NCI-H526 (cell line): ENCODE measurements around the gene ELOB.

Source experiments
- DNase-seq, 2 experiments: peaks; one replicate each; lab custom pipeline; 2025; lab: John Stamatoyannopoulos, UW

Gene ELOB

DNA sequence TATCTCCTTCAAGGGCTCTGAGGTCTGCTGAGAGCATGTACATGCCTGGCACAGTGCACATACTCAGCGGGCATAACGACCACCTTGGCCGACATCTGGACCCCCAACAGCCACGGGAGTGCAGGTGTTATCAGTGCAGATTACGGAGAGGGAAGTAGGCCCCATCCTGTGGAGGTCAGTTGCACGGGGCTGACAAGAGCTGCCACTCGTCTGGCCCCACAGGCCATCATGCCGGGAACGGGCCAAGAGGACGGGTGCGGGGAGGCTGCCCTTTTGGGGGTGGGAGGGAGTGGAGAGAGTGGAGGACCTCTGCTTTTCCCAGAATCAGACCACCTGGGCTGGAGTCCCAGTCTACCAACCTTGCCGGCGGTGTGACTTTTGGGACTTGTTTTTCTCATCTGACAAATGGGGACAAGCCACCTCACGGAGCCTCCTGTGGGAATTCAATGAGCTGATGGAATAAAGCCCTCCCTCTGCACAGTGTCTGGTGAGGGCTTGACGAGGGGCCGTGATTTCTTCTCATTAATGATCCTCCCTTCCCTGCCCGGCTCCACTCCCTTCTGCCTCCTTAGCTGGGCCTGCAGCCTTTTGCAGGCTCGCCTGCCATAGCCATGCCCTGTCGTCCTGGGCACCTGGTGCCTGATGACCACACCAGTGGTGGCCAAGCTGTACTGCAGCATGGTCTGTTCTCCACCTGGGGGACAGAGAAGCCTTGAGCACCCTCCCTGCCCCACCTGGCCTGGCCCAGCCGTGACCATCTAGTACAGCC, 5.7 kb upstream of the ELOB start:
- no peak for DNase-seq

DNA sequence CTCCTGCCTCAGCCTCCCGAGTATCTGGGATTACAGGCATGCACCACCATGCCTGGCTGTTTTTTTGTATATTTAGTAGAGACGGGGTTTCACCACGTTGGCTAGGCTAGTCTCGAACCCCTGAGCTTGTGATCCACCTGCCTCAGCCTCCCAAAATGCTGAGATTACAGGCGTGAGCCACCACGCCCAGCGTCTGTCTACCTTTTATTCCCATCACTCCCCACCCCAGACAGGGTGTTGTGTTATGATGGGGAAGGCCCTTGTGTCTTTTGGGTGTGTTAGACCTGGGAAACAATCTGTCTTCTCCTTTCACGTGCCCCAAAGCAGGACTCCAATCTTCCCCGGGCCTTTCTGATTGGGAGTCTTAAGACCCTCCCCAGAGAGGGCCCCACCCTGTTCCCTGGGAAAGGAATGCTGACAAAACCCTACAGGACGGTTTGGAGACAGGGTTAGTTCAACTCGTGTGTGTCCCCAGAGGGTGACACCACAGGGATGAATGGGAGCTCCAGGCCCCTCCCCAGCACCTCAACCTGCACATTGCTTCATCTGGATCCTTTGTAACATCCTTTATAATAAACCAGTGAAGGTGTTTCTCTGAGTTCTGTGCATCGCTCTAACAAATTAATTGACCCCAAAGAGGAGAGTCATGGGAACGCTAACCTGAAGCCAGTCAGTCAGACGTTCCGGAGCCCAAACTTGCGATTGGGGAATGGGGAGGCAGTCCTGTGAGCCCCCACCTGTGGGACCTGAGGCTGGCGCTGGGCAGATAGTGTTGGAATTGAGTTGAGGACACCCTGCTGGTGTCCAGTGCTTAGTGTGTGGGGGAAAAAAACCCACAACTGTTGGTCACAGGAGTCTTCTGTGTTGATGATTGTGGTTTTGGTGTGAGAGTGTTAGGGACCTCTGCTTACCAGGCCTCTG, 3.2 kb upstream of the ELOB start:
- DNase-seq: no peak

DNA sequence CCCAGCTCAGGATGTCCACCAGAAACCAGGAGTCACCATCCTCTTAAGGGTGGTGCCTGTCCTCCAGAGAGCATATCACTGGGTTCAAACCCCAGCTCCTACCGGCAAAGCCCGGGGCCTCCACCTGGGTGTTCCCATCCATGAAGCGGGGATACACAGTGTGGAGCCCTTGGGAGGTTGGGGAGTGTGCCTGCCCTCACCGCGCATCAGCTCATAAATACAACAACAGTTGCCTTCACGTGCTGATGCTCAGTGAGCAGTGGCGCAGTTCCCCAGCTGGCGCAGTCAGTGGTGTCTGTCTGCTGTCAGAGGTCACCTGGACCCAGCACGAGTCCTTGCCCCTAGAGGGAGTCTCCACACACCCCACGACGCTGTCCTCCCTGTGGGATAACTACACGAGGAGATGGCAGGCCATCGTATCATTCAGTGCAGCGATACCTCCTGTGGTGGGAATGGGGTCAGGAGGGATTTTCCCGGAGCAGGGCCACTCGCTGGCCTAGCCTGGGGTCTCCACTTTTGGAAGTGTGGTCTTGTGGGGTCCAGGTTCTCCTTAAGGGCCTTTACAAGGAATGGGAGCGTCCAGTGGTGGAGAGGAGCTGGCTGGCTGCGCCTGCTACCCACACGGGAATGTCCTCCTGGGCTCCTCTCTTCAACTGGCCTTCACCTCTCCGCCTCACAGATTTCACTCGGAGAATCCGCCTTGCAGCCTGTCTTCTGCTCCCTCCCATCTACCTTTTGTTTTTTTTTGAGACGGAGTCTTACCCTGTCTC, 2.3 kb upstream of the ELOB start:
- DNase-seq: no peak

DNA sequence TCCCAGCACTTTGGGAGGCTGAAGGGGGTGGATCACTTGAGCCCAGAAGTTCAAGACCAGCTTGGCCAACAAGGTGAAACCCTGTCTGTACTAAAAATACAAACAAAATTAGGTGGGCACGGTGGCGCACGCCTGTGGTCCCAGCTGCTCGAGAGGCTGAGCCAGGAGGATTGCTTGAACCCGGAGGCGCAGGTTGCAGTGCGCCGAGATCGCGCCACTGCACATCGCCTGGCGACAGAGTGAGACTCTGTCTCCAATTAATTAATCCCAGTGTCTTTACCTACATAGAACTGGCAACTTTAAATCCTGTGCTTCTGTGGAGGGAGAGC, 1.5 kb upstream of the ELOB start:
- DNase-seq: no peak

DNA sequence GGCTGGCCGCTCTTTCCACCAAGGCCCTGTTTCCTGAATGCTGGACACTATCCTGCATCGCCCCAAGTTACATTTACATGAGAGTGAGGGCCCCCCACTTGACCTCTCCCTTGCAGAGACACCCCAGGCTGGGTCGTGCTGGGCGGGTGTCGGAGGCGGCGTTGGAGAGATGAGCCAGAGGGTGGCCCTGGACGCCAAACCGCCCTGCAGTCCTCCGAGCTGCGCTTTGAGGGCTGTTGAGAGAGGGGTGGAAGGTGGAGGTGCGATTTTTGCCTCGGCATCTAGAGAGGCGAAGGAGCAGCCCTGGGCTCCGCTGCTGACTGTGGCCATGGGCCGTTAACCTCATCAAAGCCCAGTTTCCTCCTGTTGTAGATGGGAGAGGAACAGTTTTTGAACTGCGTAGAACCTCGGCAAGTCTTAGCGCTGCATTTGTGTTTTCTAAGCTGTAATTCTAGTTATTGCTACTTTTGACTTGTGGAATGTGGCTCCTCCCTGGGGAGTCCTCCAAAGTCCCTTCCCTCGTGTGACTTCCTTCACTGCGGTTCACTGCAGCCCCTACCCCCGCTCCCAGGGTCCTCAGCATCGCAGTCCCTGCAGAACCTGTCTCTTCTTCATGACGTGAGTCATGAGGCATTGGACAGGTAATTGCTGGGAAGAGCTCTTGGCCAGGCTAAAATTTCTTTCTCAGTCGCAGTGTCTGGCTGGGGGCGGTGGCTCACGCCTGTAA, 986 bp upstream of the ELOB start:
- no peak for DNase-seq

DNA sequence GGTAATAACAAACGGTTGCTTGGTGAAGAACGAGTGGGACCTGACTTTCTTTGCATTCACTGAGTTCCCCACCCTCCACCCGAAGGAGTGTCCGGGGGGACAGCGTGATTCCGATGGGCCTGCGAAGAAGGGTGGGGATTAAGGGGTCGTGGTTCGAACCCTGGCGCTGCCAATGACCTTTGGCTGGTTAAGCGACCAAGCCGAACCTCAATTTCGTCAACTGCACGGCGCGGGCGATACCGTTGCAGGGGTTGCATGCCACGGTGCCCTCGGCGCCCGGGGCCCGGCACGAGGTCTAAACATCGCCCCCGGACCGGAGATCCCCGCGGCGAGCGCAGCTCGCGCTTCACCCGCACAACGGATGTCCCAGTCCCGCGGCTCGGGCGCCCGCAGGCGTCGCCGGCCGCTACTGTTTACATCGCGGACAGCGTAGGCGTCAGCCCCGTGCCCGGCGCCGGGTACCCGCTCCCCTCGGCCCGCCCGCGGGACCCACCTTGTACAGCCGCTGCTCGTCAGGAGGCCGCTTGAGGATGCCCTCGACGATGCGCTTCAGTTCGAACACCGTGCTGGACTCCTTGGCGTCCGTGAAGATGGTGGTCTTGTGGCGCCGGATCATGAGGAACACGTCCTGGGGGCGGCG, 460 bp downstream of the ELOB start:
- DNase-seq: no peak

DNA sequence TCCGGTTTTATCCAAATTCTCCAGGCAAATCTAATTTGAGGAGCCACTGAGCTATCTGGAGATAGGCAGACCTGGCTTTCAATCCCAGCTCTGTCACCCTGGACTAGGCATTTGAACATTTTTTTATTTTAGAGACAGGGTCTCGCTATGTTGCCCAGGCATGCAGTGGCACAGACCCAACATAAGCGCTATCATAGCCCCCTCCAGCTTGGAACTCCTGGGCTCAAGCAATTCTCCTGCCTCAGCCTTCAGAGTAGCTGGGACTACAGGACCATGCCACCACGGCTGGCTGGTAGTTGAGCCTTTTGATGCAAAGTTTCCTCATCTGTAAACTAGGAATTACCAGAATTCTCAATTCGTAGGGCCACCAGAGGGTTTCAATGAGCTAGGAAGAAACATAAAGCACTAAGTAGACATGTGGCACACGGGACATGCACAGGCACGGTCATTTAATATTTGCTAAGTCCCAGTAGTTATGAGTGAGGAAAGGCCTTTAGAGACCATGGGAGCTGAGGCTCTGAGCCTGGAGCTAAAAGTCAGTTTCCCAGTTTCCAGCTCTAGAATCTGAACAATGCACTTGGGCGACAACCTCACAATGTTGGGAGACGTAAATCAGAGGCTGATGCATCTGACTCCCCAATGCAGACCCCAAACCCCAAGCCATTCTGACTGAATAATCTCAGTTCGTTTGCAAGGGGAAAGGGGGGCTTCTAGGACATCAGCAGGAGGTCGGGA, 1.1 kb downstream of the ELOB start:
- DNase-seq: no peak

DNA sequence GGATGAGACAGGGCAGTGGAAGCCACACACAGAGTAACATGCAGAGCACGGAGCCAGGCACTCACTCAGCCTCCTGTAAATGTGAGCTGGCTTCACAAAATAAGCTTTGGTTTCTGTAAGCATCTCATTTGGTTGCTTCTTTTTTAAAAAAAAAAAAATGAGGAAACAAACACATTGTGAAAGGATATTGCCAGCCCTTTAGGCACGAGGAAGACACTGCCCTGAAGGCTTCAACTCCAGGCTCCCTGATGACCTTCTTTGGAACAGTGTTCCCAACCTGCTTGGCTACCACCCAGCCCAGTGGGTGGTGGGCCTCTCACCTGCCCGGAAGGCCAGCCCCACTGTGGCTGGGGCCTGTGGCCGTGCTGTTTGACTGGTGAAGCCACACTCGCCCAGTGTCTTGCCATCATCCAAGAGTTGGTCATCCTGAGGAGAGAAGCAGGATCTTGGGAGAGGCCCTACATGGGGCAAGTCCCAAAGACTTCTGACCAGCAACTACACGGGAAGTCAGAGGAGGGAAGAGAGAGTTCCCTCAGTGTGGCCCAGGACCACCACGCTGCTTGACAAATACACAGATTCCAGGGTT, 1.9 kb downstream of the ELOB start:
- no peak for DNase-seq

DNA sequence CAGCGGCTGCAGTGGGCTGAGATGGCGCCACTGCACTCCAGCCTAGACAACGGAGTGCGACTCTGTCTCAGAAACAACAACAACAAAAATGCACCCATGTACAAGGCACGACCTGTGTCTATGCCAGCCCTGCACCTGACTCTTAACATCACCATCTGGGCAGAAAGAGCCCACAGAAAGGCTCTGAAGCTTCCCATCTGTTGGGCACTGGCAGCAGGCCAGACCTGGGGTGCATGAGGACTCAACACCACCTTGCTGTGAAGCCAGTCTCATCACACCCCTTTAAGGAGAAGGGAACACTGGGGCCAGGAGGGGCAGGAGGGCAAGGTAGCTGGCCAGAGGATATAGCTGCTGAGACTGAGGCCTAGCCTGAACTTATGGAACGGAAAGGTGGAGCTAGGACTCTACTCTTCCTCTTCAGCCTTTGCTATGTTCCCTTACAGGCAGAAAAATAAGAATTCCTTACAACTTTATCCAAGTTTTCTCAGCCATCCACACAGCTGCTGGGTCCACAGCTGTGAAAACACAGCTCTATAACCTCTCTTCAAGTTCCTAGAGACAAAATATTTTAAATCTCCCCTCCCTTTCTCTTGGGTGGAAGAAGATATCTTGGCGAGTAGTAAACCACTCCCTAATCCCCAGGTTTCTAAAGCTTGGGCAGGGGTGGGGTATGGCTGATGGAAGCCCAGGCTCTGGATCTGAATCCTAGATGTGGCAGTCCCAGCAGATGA, 2.8 kb downstream of the ELOB start:
- DNase-seq: no peak

DNA sequence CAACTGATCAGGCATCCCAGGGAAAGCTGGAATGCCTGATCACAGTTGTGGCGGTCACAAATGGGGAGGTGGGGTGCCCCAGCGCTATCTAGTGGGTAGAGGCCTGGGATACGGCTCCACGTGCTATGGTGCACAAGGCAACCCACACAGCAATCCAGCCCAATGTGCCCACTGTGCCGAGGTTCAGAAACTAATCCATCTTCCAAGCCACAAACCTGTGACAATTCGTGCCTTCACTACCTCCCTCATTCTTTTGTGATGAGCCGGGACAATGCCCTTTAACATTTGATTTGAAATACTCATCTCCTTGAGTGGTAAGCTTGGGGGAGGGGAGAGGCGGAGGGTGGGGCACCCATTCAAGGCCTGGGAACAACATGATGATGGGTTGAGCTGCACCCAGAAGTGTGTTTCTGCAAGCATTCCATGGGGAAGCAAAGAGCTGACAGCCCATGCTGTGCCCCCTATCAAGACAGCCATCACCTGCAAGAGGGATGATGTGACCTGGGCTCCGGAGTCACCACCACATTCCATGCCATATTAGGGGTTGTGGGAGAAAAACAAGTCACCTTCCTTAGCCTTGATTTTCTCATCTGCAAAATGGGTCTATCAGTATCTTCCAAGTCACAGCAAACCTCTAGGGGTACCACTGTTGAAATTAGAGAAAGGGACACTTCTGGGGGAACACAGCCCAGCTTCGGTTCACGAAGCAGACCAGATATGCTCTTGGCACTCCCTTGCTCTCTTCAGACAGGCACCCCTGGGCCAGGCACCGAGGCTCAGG, 3.7 kb downstream of the ELOB start:
- no peak for DNase-seq

DNA sequence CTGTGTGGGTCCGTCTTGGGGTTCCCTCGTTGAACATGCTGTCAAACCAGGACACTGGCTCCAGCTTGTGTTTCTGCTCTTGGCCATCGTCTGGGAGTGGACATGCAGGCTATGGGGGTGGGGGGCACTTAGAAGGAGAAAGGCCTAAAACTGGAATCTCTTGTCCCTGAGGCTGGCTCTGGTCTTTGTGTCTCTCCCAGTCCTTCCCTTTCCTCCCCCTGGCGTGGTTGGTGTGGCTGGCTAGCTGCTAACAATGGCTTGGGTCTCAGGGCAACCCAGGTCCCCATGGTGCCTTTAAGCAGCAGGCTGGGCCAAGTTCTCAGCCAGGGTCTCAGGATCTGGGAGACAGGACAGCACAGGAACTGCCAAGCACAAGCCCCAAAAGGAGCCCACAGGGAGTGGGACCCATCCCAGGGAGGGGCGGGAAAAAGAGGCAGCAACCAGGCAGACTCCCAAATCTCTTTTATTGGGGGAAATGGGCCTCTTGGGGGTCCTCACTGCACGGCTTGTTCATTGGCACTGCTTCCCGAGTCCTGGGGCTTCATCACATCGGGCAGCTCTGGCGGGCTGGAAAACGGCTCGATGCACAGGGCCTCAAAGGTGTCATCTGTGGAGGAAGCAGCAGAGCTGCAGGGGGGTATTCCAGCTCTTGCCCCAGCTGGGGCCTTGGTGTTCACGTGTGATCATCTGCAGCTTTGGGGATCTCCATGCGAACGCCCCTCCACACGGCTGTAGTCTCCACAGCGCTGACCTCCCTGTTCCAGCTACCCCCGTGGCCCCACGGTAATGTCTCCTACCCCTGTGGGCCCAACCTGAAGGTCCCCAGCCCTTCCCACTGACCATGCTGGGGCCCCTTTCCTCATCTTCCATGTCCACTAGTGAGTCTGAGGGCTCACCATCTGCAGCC, 5.3 kb downstream of the ELOB start:
- no peak for DNase-seq

DNA sequence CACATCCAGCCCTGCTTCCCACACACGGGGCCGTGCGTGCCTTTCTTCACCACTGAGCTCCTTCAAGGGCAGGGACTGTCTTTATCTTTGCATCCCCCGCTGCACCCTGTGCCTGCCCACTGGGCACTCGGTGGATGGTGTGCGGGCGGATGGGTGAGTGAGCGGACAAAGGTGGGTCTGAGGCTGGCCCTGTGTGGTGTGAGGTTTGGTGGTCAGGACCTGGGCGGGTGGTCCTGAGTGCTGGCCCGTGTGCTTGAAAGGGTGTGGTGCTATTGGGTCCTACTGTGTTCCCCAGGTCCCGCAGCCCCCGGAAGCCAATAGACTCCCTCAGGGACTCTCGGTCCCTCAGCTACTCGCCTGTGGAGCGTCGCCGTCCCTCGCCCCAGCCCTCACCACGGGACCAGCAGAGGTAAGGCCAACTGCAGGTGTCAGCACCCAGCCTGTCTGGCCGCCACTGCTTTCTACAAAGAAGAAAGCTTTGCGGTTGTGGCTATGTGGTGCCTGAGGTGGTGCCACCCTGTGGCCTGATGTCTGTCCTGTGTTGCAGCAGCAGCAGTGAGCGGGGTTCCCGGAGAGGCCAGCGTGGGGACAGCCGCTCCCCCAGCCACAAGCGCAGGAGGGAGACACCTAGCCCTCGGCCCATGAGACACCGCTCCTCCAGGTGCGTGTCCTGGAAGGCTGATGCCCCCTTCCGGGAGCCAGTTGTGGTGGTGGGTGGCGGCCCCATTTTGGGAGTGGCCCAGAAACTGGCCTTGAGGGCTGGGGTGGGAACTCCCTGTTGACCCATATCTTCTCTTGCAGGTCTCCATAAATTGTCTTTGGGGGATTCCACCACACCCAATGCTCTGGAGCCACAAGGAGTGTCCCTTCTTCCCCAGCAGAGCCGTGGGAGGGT, 6.8 kb downstream of the ELOB start:
- DNase-seq: peak in 1 of 2 experiments; percentile 22

DNA sequence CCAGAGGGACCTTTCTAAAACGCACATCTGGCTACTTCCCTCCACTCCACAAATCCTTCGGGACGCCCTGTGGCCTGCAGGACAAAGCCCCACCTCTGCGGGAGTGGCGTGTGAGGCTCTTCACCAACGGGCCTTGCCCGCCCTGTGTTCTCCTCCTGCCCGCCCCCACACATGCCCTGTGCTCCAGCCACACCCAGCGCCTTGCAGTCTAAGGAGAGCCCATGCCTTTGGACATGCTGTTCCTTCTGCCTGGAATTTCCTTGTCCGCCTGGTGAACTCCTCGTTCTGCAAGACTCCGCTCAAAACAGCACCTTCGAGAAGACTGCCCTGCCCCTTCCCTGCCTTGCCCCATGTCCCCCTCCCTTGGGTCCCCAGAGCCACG, 7.4 kb downstream of the ELOB start:
- no peak for DNase-seq

DNA sequence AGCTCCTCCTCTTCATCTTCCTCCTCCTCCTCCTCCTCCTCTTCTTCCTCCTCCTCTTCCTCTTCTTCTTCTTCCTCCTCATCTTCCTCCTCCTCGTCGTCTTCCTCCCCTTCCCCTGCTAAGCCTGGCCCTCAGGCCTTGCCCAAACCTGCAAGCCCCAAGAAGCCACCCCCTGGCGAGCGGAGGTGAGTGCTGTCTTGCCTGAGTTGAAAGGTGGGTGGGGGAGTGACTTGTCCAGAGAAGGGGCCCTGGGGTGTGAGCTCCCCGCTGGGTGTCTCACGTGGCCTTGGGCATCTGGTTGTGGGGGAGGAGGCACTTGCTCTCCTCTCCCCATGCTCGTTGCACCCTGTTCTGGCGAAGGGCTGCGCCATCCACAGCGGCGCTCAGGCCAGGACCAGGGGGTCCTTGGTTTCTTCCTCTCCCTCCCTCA, 8.0 kb downstream of the ELOB start:
- no peak for DNase-seq

DNA sequence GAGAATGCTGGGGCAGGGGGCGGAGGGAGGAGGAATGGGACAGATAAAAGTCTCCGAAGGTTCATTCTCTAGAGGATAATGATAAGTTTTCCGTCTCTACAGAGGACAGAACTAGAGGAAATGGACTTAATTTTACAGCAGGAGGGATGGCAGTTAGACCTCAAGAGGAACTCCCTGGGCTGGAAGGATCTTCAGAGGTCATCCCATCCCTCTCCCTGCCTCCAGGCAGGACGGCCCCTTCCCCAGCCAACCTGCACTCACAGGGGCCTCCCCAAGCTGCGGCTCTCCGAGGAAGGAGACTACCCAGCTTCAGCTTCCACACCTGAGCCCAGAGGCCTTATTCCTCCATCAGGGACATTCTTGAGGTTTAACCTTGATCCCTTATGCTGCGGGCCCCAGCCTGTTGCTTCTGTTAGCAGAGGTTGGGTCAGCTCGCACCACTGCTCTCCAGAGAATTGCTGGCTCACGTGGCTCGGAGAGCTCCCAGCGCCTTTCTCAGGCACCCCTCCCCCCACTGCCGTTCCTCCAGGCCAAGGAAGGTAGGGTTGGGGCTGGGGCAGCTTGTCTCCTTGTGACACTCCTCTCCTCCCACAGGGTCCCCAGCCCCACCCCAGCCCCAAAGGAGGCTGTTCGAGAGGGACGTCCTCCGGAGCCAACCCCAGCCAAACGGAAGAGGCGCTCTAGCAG, 8.5 kb downstream of the ELOB start:
- no peak for DNase-seq

DNA sequence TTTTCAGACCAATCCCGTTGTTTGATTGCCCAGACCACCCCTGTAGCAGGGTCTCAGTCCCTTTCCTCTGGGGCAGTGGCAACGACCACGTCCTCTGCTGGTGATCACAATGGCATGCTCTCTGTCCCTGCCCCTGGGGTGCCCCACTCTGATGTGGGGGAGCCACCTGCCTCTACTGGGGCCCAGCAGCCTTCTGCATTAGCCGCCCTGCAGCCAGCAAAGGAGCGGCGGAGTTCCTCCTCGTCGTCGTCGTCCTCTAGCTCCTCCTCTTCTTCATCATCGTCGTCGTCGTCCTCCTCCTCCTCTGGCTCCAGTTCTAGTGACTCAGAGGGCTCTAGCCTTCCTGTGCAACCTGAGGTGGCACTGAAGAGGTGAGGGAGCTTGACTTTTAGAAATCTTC, 9.2 kb downstream of the ELOB start:
- no peak for DNase-seq
